A172 (cell line): ENCODE measurements around the gene KRT34. TPM values are rescaled to one million over a fixed set of nuclear protein-coding genes. Genes with fewer than 3 reads are reported as not detected.
"Not testable (repeated sequence)": the region's sequence is repeated elsewhere in the genome, so short reads cannot be mapped to it uniquely, and the experiment has no call there.

Source experiments
- DNase-seq: peaks from one replicate; pipeline ENCODE4 v3.0.0-alpha.2; 2015; ENCODE audit warnings: low spot score
- total RNA-seq: library from RNA; depleted of rRNA; stranded (reverse); fragments of >200 nt; shearing (Covaris generic); gene quantifications from 2 replicates; pipeline ENCODE4 v1.2.3, GENCODE V29; 2014

The KRT34 gene
- total RNA-seq, 1 experiment from 2014 or later, result 1.1 TPM

DNA sequence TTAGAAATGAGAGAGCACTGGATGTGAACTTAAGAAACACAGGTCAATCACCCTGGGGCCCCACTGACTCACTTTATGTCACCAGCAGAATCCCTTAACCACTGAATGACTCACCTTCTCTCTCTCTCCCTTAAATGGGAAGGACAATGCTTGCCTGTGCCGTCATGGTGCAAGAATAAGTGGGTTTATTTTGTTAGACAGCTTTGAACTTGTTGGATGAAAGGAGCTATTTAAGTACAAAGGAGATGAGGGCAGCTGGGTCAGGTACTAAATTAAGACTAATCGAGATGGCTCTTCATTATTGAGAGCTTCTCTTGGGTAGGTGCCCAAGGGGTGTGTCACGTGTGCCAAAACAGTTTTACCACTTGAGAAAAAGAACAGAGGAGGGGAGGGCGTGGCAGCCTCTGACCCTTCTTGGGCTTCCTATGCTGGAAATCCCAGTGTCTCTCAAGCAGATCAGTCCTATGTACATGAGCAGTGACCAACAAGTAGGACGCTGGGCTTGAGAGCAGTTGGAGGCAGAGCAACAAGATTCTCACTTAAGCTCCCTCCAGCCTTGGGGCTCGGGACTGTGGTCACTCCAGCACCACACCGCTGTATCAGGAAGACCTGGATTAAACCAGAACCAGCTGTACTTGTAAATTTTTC lies 22.0 kb upstream of the KRT34 start:
- peak; percentile 99 for DNase-seq

DNA sequence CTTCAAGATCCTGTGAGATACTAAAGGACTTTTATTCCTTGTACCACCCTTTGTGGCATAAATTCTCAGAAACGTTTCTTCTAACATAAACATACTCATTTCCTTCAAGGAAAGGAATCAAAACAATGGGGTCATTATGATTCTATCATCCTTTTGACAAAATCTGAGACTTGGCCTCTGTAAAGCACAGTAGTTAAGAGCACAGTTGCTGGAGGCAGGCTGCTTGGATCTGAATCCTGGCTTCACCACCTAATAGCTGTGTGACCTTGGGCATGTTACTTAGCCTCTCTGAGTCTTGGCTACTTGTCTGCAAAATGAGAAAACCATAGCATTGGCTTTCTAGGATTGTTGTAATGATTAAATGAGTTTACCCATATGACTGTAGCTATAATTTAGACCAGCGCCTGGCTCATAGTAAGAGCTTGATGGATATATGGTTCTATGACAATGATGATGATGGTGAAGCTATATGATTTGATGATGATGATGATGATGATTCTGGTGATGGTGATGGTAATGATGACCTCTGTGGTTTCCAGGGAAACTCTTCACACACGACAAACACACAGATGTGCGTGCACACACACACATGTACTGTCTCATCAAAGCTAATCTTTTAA lies 21.4 kb upstream of the KRT34 start:
- peak; percentile 47 for DNase-seq

DNA sequence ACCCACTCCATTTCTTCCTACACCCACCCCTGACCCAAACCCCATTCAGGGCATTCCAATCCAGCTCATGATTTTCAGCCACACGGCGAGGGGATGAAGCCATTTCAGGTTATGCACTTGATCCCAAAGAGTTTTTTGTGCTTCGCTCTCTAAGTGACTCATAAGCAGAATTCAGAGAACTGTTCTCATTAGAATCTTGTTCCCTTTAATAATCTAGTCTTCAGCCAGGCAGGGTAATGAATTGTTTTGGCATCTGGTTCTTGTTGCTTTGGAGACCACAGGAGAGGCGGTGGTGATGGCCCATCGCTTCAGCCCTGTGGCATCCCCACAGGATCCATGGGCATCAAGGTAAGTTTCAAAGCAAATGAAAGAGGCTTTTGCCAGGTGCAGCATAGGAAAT lies 20.1 kb upstream of the KRT34 start:
- DNase-seq, result peak; percentile 50

DNA sequence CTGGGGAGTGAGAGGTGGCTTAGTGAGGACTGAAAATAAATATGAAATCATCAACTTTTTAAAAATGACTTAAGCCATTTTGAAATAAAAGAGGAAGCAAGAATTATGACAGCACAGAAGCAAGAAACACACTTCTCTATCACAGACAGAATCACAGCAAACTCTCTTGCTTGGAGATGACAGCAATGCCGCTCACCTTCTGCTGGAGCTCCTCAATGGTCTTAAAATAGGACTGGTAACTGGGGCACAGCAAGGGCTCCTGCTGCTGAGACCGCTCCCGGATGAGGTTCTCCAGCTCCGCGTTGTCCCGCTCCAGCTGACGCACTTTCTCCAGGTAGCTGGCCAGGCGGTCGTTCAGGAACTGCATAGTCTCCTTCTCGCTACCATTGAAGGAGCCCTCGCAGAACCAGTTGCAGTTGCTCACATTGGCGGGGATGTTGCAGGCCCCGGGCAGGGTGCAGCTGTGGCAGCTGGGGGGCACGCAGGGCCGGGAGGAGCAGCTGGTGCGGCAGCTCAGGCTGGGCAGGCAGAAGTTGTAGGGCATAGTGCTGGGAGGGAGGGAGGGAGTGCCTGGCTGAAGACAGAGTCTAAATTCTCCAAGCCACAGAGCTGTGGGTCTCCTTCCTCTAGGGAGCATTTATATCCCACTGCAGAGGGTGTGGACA lies 15.0 kb upstream of the KRT34 start, which contains the start of gene KRT31:
Gene KRT31 (minus strand): TSS at position 613 of the 665 bp plus-strand sequence. CDS start 69 bp downstream, at position 544.
- no peak for DNase-seq

DNA sequence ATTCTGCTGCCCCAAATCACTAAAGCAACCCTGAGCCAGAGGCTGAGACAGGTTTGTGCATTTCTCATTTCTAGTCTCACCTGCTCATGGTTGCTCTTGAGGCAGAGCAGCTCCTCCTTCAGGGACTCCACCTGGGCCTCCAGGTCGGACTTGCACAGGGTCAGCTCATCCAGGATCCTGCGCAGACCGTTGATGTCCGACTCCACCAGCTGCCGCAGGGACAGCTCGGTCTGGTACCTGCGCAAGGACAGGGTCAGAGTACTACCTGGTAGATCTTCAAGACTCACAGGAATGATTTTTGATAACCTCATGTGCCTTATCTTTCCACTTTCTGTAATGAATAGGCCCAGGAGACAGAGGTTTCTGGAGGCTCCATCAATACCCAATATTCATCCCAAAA lies 14.2 kb upstream of the KRT34 start:
- DNase-seq, result no peak

DNA sequence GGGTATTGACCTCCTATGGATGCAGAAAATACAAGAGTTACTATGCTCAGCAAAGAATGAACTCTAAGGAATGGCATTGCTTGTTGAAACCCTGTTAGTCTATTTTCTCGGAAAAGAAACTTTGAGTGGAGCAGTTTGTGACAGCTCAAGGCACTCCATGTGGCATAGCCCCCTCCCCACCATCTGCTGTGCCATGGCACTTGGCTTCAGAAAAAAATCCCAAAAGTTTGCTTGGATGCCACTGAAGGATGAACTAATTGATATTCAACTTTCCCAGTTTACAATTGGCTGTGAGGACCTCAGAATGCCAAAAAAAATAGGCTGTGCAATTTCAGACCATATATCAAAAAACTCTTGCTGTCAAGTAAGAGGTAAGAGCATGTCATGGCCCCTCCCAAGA lies 13.5 kb upstream of the KRT34 start:
- no peak for DNase-seq

DNA sequence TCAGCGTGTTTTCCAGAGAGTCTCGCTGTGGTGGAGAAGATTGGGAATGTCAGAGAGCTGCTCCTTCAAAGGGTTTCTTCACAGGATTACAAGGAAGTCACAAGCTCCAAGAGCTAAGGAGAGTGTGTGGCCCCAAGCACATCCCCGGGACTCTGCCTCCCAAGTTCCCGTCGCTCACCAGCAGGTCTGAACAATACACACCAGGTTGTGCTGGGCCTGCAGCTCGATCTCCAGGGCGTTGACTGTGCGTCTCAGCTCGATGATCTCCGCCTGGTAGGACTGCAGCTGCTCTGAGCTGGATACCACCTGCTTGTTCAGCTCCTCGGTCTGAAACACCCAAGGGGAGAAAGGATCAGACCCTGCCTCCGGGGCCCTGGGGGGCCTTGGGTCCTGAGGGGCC lies 12.9 kb upstream of the KRT34 start:
- DNase-seq, result not testable (repeated sequence)

DNA sequence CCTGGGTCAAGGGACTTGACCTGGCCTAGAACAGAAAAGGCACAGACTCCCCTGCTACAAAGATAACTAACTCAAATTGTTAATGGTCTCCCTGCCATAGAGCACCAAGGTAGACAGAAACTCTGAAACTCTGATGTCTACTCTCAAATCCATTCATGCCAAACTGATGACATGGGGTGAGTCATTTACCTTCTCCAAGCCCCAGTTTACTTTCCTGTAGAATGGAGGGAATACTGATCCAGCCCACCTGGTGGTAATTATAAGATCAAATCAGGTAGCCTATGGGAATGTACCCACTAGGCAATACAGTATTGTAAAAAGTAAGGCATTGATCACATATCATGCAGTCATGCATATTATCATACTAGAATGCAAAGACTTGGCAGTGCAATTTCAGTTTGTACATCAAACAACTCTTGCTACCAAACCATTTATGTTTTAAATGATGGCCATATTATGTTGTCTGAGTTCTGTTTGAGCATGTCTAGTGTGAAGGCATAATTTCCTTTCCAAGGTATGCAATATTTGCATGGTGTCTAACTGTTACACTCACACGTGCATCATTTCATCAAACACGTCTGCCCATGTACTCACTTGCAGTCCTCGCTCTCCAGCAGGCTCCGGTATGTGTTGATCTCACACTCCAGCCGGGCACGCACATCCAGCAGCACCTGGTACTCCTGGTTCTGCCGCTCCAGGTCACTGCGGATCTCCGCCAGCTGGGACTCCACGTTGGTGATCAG lies 12.3 kb upstream of the KRT34 start:
- no peak for DNase-seq

DNA sequence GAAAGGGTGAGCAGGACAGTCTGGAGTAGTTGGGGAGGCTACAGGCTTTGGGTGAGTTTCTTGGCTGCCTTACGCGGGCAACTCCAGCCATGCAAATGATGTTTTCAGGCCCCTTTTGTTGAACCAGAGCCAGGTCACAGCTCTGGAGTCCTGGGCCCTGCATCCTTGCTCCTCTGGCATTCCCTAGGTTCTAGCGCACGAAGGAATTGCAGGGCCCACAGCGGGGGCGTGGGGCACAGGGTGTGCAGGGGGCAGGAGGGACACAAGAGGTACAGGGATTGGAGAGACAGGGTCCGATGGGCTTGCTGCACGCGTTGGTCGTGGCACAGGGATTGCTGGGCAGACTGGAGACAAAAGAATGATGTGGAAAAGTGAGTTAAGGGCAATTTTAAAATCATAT lies 11.7 kb upstream of the KRT34 start:
- DNase-seq, result no peak

DNA sequence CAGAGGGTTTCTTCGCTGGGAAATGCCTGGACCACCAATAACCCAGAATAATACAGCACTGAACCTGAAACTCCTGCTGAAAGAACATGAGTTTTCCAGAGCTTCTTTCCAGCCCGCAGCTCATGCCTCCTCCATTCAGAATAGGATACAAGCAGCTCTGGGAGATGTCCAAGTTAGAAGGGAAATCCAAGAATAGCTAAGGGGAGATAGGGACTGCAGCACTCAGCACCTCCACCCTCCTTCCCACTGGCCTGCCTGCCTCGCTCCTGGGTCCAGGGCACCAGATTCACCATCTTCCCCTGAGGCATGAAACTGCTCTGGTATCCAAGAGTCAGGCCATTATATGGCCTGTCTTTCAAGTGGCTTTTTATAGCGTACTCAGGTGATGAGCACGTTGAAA lies 11.2 kb upstream of the KRT34 start:
- no peak for DNase-seq

DNA sequence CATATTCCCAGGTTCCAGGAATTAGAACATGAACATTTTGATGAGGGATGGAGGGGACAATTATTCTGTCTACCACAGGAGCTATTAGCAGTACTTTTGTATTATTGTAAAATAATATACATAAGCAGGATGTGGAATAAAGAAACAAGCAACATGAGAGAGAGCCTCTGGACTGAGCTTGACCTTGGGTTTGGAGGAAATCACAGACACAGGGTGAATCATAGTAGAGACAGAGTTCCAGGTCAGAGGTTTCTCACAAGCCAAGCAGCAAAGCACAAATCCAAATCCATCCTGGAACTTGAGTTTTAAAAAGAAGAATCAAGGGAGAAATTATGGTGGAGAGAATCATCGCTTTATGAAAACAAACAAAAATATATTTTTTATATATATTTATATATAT lies 10.2 kb upstream of the KRT34 start:
- no peak for DNase-seq

DNA sequence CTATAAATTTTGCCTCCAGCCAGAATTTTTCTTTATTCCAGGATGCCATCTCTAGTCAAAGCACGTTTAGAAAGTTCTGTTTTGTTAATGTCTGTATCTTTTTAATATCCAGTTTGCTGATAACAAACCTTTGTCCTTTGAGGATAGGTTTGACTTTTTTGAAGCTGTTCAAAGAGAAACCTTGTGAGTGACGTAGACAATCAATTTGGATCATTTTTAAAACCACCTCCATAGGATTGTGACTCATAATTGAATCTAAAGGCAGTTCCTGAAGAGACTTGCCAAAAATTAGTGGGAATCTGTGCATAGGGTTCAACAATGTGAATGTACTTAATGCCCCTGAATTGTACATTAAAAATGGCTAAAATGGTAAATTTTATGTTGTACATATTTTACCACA lies 9.4 kb upstream of the KRT34 start:
- DNase-seq, result no peak

DNA sequence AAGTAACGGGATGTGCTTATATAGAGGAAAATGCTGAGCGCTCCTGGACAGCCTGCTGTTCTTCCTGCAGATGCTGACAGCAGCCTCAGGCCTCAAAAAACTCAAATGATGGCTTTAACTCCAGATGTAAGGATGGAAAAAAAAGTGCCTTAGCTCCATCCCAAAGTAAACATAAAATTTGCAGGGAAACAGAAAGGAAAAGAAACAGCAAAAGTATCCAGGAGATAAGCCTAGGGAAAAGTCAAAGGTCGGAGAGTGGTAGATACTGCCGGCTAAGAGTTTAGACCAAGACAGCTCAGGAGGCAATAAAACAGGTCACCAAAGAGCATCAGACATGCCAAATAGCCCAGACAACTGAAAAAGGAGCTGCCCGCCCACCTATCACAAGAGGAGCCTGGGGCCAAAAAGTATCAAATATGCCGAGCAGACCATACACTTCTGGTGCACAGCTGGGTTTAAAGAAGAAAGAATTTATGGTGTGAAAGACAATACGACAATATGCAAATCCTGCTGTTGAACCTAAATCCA lies 8.4 kb upstream of the KRT34 start:
- no peak for DNase-seq

DNA sequence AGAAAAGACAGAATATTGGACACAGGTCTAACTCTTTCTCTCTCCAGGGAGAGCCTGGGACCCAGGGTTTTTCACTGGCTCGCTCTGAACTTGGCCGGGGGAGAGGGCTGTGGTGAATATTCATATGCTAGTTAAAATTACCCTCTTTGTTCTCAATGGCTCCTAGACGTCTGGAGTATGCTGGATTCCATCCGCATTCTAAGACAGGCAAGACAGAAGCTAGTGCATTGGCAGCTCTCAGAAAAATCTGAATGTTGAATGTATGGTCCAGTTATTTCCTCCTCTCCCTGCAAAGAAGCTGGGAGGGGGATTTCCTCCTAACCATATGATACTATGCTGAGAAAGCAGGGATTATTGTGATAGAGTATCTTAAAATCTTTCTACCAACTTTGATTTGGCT lies 5.6 kb upstream of the KRT34 start:
- DNase-seq, result no peak

DNA sequence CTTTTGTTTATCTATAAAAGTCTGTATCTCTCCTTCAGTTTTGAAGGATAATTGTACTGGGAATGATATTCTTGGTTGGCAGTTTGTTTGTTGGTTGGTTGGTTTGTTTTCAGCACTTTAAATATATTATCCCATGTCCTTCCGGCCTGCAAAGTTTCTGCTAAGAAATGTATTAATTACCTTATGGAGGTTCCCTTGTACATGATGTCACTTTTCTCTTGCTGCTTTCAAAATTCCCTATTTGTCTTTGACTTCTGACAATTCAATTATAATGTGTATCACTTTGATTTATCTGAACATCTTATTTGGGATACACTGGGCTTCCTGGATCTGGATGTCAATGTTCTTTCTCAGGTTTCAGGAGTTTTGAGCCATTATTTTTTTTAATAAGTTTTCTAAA lies 4.1 kb upstream of the KRT34 start:
- no peak for DNase-seq

DNA sequence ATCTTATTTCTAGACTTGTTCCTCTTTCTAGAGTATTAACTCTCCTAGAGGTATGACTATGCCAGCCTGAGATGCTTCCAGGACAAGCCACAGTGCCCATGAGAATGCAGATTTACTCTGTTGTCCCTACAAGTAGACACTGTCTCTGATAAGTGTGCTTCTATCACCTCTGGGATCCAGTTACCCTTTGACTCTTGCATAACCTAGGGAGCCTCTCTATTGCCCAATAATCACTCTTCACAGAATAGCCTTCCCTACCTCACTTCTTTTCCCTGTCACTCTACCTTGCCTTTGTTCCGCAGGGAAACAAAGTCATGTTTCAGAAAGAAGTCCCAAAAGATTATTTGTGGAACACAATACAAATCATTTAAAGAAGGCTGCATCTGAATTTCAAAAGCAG lies 1.6 kb upstream of the KRT34 start:
- no peak for DNase-seq

DNA sequence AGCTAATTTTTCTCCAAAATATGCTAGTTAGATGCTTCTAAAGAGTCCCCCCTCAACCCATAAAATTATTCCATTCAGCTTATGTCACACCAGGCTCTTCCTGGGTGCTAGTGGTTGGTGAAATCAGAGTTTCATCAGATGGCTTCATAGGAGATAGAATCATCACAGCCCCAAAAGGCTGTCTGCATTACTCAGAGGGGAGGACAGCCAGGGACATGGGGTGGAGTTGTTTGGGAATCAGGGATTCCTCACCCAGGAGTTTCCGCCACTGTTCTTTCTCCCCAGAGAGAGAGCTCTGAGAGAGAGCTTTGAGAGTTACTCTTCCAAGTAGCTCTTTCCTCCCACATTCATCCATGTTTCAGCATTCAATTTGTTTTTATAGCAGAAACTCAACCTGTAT lies 288 bp upstream of the KRT34 start:
- DNase-seq, result peak; percentile 44

DNA sequence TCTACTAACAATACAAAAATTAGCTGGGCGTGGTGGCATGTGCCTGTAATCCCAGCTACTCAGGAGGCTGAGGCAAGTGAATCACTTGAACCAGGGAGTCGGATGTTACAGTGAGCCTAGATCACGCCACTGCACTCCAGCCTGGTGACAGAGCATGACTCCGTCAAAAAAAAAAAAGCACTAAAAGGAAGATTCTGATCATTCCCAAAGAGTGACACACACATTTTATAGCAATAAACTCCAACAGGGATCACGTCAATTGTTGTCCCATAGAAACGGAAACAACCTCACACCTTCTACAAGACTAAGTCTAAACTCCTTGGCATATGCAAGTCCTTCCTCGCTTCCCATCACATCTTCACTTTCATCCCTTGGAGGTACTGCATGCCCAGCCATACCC lies 2.0 kb downstream of the KRT34 start:
- DNase-seq, result peak; percentile 94

DNA sequence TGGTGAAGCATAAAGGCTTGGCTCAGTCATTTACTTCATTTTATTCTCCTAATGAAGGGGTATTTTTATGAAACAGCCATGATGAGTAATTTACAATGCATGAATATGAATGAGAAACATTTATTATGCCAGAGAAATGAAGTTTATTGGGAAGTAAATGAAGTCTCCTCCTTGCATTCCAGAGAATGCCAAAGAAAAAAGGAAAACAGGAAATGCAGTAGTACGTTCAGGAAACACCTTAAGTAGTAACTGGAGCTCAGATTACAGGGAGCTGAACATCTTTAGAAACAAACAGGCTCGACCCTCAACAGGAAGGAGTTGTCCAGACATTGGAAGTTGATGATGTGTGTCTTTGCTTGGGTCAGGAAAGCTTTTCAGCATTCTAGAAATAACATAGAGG lies 4.6 kb downstream of the KRT34 start:
- DNase-seq, result peak; percentile 19

DNA sequence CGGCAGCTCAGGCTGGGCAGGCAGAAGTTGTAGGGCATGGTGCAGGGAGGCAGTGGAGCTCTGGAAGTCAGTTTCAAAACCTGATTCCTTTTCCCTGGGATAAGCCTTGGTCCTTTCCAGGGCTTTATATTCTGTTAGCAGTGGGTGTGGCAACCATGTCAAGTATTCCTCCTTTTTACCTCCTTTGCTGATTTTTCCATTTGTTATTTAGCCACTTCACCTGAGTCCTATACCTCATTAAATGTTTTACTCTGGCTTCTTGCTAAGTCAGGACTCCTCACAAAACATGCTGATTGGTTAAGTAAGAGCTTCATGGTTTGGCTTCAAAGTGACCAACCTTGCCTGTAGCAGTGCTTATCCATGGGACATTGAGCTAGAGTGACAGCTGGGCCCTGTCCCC lies 12.4 kb downstream of the KRT34 start, which contains the start of gene KRT33B:
Gene KRT33B (minus strand): TSS at position 101 of the 400 bp plus-strand sequence. CDS start 63 bp downstream, at position 38.
- DNase-seq, result no peak

DNA sequence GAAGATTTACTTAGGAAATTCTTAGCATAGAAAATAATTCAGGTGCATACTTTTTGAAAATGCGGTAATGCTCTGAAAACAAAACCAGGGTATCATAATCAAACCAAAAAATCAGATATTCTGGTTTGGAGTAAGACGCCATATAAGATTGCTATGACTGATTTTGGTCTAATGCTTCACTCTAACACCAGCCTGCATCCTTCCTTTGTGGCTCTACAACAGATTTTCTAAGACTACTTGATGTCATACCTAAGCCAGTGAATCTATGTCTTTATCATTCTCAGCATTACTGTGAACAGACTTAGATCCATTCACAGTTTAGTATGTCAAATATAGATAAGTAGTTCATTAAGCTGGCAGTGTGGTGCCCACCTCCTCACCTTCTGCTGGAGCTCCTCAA lies 13.1 kb downstream of the KRT34 start:
- no peak for DNase-seq

DNA sequence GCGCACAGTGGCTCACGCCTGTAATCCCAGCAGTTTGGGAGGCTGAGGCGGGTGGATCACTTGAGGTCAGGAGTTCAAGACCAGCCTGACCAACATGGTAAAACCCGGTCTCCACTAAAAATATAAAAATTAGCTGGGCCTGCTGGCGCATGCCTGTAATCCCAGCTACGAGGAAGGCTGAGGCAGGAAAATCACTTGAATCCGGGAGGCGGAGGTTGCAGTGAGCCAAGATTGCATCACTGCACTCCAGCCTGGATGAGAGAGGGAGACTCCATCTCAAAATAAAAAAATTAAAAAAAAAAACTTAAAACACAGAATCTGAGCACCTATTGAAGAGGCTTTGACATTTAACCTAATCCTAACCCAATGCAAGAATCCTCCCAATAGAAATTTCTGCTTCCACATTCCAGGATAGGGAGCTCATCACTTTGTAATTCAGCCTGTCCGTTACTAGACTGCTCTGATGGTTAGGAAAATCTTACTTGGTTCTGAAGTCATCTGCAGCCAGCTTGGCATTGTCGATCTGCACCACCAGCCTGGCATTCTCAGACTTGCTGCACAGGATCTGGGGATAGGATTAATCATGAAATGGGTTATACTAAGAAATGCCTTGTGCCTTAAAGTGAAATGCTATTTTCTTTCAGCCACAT lies 14.6 kb downstream of the KRT34 start:
- peak; percentile 50 for DNase-seq
